Endothelial cell of umbilical vein (primary cell): Measurements from ENCODE around the gene TPRKB.

Experiments used
- JUN ChIP-seq: IDR thresholded peaks from 2 replicates; pipeline ENCODE4 v1.6.1; 2011; ENCODE audit warnings: borderline replicate concordance, low read depth; ENCODE audit not compliant: insufficient read length, insufficient read depth
- MYC ChIP-seq: IDR thresholded peaks from one replicate; pipeline ENCODE4 v1.6.1; 2011; ENCODE audit warnings: mild to moderate bottlenecking, low read depth, low read length
- POLR2A ChIP-seq: IDR thresholded peaks from 2 replicates; pipeline ENCODE4 v1.6.1; 2012; ENCODE audit warnings: low read depth, mild to moderate bottlenecking, control low read depth, low read length
- POLR2AphosphoS5 ChIP-seq: IDR thresholded peaks from 2 replicates; pipeline ENCODE4 v1.6.1; 2012; ENCODE audit warnings: low read depth, mild to moderate bottlenecking, control low read depth, low read length, moderate library complexity; ENCODE audit not compliant: insufficient read depth
- TF ChIP-seq, protein P1 (sequence below): IDR thresholded peaks from 2 replicates; pipeline ENCODE4 v1.6.1; 2011; ENCODE audit not compliant: insufficient read depth, insufficient read length
- TF ChIP-seq, protein P2 (sequence below), 2 donors: IDR thresholded peaks; 1 replicate in 1 of 2; 2 replicates in 1 of 2; pipeline ENCODE4 v1.5.1; 2011; ENCODE audit warnings: low read length in 2 of 2, mild to moderate bottlenecking in 2 of 2, moderate library complexity in 2 of 2, control low read depth in 1 of 2, inconsistent platforms in 1 of 2, low read depth in 1 of 2; ENCODE audit not compliant: insufficient read depth in 1 of 2; ENCODE audit errors: extremely low read depth in 1 of 2

DNA sequence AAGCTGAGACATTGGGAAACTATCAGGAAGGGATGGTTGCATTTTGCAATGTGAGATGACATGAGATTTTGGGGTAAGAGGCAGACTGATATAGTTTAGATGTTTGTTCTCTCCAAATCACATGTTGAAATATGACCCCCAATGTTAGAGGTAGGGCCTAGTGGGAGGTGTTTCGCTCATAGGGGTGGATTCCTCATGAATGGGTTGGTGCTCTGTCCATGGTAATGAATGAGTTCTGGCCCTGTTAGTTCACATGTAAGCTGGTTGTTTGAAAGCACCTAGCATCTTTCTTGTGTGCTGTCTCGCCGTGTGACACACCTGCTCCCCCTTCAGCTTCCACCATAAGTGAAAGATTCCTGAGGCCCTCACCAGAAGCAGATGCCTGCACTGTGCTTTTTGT is 37.7 kb downstream of the TPRKB start:
- TF ChIP-seq POLR2A (no peak), MYC (no peak), POLR2AphosphoS5 (no peak), JUN (no peak)
- TF ChIP-seq, protein P1, sequence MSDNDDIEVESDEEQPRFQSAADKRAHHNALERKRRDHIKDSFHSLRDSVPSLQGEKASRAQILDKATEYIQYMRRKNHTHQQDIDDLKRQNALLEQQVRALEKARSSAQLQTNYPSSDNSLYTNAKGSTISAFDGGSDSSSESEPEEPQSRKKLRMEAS: no peak
- TF ChIP-seq, protein P2, sequence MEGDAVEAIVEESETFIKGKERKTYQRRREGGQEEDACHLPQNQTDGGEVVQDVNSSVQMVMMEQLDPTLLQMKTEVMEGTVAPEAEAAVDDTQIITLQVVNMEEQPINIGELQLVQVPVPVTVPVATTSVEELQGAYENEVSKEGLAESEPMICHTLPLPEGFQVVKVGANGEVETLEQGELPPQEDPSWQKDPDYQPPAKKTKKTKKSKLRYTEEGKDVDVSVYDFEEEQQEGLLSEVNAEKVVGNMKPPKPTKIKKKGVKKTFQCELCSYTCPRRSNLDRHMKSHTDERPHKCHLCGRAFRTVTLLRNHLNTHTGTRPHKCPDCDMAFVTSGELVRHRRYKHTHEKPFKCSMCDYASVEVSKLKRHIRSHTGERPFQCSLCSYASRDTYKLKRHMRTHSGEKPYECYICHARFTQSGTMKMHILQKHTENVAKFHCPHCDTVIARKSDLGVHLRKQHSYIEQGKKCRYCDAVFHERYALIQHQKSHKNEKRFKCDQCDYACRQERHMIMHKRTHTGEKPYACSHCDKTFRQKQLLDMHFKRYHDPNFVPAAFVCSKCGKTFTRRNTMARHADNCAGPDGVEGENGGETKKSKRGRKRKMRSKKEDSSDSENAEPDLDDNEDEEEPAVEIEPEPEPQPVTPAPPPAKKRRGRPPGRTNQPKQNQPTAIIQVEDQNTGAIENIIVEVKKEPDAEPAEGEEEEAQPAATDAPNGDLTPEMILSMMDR (IDR thresholded peaks at IDR 0.05; ENCODE audit: extremely low read depth in 1 of 2, insufficient read depth in 1 of 2, low read depth in 1 of 2, low read length in 2 of 2): no peak
